T-cell (primary cell): ENCODE results near the gene FCN1. TPM values are rescaled to one million over a fixed set of nuclear protein-coding genes. Genes with fewer than 3 reads are reported as not detected.
"Not testable (repeated sequence)": the region's sequence is repeated elsewhere in the genome, so short reads cannot be mapped to it uniquely, and the experiment has no call there.

Experiments used
- ATAC-seq, 4 experiments: fragments of 200-7000 bp in 3 of 4; fragments of 150-1000 bp in 1 of 4; cut with Tn5 transposase; replicated peaks in 1 of 4; 1 replicate in 3 of 4; 2 replicates in 1 of 4; pipeline ENCODE4 v1.10.0; 2021; ENCODE audit warnings: moderate library complexity in 3 of 4, mild to moderate bottlenecking in 2 of 4, moderate number of reproducible peaks in 1 of 4
- CTCF ChIA-PET, 2 donors: fragments of 300-600 bp; sonication (Branson Sonifier 250); formaldehyde crosslinking; loops; one replicate each; lab custom pipeline; 2022; ENCODE audit warnings: antibody characterized with exemption in 2 of 2; lab: Charles Lee
- POLR2A ChIA-PET, 2 donors: fragments of 300-600 bp; sonication (Branson Sonifier 250); formaldehyde crosslinking; loops; one replicate each; lab custom pipeline; 2022; ENCODE audit warnings: antibody characterized with exemption in 2 of 2; lab: Charles Lee
- DNase-seq, 35 experiments: peaks; one replicate each; pipeline versions ENCODE4 v3.0.0 to v3.0.0-alpha.2; 2013 to 2023
- H3K27ac ChIP-seq: one replicate; pipeline ENCODE4 v1.5.1; 2013; ENCODE audit warnings: low read length
- H3K27me3 ChIP-seq, 2 experiments: replicated peaks in 1 of 2; 1 replicate in 1 of 2; 2 replicates in 1 of 2; pipeline versions ENCODE4 v1.6.1 to v1.7.0; 2013; ENCODE audit warnings: low read length in 1 of 2, mixed read lengths in 1 of 2; ENCODE audit not compliant: control insufficient read depth in 2 of 2, insufficient read depth in 2 of 2; ENCODE audit errors: extremely low read depth in 1 of 2
- H3K36me3 ChIP-seq, 2 donors: 1 replicate in 1 of 2; 2 replicates in 1 of 2; pipeline versions ENCODE4 v1.6.1 to v1.7.0; 2013; ENCODE audit warnings: low read length in 1 of 2; ENCODE audit not compliant: control insufficient read depth in 2 of 2, insufficient read depth in 1 of 2; ENCODE audit errors: extremely low read depth in 1 of 2
- H3K4me1 ChIP-seq, 2 experiments: 1 replicate in 1 of 2; 2 replicates in 1 of 2; pipeline versions ENCODE4 v1.6.1 to v1.7.0; 2013; ENCODE audit warnings: low read length in 2 of 2, mixed read lengths in 1 of 2; ENCODE audit not compliant: insufficient read depth in 2 of 2, control insufficient read depth in 1 of 2; ENCODE audit errors: extremely low read depth in 1 of 2
- H3K4me3 ChIP-seq, 2 donors: 1 replicate in 1 of 2; 2 replicates in 1 of 2; pipeline versions ENCODE4 v1.5.1 to v1.7.0; 2013; ENCODE audit warnings: mild to moderate bottlenecking in 2 of 2, low read length in 1 of 2, moderate library complexity in 1 of 2; ENCODE audit not compliant: control insufficient read depth in 1 of 2; ENCODE audit errors: extremely low read depth in 1 of 2
- H3K9me3 ChIP-seq: 2 replicates; pipeline ENCODE4 v1.7.0; 2013
- H3K27ac Mint-ChIP-seq, 2 donors: one replicate each; pipeline ENCODE4 v1.8.0; 2020 to 2021; ENCODE audit warnings: mild to moderate bottlenecking in 2 of 2, mixed read lengths in 2 of 2
- H3K27me3 Mint-ChIP-seq, 2 donors: one replicate each; pipeline ENCODE4 v1.8.0; 2021 to 2022; ENCODE audit warnings: mixed read lengths in 2 of 2
- H3K36me3 Mint-ChIP-seq: one replicate; pipeline ENCODE4 v1.8.0; 2021; ENCODE audit warnings: mixed read lengths
- H3K4me1 Mint-ChIP-seq, 3 donors: one replicate each; pipeline ENCODE4 v1.8.0; 2020 to 2022; ENCODE audit warnings: mixed read lengths in 3 of 3, mild to moderate bottlenecking in 1 of 3
- H3K4me3 Mint-ChIP-seq, 3 donors: one replicate each; pipeline ENCODE4 v1.8.0; 2020 to 2022; ENCODE audit warnings: mild to moderate bottlenecking in 3 of 3, mixed read lengths in 3 of 3, moderate library complexity in 3 of 3
- H3K9me3 Mint-ChIP-seq, 3 donors: one replicate each; pipeline ENCODE4 v1.8.0; 2020 to 2022; ENCODE audit warnings: mixed read lengths in 3 of 3
- WGBS: methylation state at CpG from one replicate; pipeline ENCODE4 v1.1.5; 2013; ENCODE audit warnings: missing lambda C conversion rate; ENCODE audit not compliant: insufficient coverage; 5-methylcytosine and 5-hydroxymethylcytosine counted together
- total RNA-seq, 35 experiments: library from RNA in 6 of 35; stranded (reverse) in 6 of 35; fragments of 120-200 nt in 1 of 35; gene quantifications; one replicate each; pipeline versions ENCODE4 v1.2.1 to v1.2.4 and lab custom pipeline; 2013 to 2026

Gene FCN1
- total RNA-seq, 5 donors from 2014 or later (not counting 1 experiment from before 2014, with no cell fraction given): 0.25 to 1.8 (median 0.55) TPM; not detected in 1

DNA sequence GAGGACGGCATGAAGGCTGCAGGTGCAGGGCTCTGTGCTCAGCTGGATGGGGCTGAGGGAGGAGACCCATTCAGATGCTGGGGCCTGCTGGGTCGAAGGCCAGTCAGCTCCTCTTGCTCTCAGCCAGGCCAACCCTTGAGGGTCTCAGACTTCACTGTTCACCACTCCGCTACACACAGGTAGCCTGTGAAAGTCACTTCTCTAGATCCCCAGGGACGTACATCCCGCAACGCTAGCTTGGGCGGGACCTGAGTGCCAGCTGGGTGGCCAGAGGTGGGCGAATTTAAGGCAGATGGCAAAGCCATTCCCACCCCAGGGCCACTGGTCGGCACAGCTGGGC, 42.2 kb upstream of the FCN1 start:
- no peaks in the 10 kb centered on the region for H3K36me3 Mint-ChIP-seq
- no peaks in the 10 kb centered on the region for H3K36me3 ChIP-seq
- CTCF ChIA-PET: no interaction called here
- H3K27me3 Mint-ChIP-seq: peaks cover 0 to 8% of the 10 kb centered on the region in 2 donors
- no peaks in the 10 kb centered on the region for H3K4me1 Mint-ChIP-seq
- peaks cover 0 to 30% of the 10 kb centered on the region in 2 experiments for H3K27me3 ChIP-seq
- no peak overlapping the region for H3K27ac ChIP-seq
- H3K27ac Mint-ChIP-seq: no peak overlapping the region
- 72% methylated on average over 8 of the region's 9 CpGs for WGBS
- DNase-seq: no peak
- no peak for ATAC-seq
- no peaks in the 10 kb centered on the region for H3K9me3 ChIP-seq
- H3K4me3 ChIP-seq: no peak overlapping the region
- H3K4me1 ChIP-seq: no peaks in the 10 kb centered on the region
- POLR2A ChIA-PET: no interaction called here
- H3K9me3 Mint-ChIP-seq: no peaks in the 10 kb centered on the region
- no peak overlapping the region for H3K4me3 Mint-ChIP-seq

DNA sequence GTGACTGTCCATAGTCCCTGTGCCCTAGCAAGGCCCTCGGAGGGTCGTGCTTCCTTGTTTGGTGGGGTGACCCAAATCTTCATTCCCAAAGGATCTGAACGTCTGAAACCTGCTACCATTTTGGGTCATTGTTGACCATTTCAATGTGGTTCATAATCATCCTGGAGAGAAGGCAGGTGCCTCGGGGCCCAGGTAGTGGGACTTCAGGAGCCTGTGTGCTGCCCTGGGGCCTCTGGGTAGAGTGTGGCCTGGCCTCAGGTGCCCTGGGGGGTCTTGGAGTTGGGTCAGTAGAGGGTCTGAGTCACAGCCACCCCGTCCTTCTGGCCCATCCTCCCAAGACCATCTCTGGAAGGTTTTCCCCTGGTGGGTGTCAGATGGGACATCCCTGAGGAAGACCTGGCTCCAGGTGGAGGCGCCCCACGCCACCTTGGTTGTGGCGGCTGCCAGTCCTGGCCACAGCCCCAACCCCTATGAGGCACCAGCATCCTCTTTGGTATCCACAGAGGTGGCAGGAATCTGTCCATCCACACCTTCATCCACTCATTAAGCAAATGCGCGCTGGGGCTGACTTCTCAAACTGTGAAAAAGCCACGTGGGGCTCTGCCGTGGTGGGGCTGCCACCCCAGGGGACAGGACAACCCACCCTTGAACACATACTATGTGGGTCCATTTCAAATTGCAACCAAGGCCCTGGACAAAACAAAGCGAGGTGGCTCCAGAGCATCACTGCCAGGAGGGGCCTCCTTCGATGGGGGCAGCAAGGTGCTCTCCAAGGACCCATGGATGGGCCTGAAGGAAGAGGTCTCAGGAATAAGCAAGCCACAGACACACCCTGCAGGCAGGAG, 41.6 kb upstream of the FCN1 start:
- H3K4me1 Mint-ChIP-seq: no peaks in the 10 kb centered on the region
- peaks cover 3 to 8% of the 10 kb centered on the region in 2 donors for H3K27me3 Mint-ChIP-seq
- no peak for DNase-seq
- no peak overlapping the region for H3K4me3 ChIP-seq
- no peak overlapping the region for H3K27ac ChIP-seq
- no peak for ATAC-seq
- H3K27ac Mint-ChIP-seq: no peak overlapping the region
- no peak overlapping the region for H3K4me3 Mint-ChIP-seq
- no peaks in the 10 kb centered on the region for H3K36me3 ChIP-seq
- H3K36me3 Mint-ChIP-seq: no peaks in the 10 kb centered on the region
- ChIA-PET CTCF (no interaction called here), POLR2A (interaction anchor here in 1 of 2 donors (0.5 kb wide), 1 partner anchor 61 kb away, joined by 3 read pairs; no protein-coding TSS in a partner anchor)
- H3K4me1 ChIP-seq: no peaks in the 10 kb centered on the region
- peaks cover 0 to 28% of the 10 kb centered on the region in 2 experiments for H3K27me3 ChIP-seq
- WGBS: 83% methylated on average over 9 of the region's 14 CpGs
- H3K9me3 Mint-ChIP-seq: no peaks in the 10 kb centered on the region
- no peaks in the 10 kb centered on the region for H3K9me3 ChIP-seq

DNA sequence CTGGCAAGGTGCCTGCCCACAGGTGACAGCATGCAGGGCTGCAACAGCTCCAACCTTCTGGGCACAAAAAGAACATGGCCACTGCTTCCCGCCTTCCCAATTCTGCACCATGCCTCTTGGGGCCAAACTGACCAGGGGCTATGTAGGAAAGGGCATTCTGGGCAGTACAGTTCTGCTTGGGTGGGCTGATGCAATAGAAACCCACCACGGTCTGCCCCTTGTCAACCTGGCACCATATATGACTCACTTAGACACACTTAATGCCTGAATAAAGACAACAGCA, 40.2 kb upstream of the FCN1 start:
- DNase-seq: no peak
- ATAC-seq: no peak
- Histone ChIP-seq H3K36me3 (no peaks in the 10 kb centered on the region), H3K4me1 (no peaks in the 10 kb centered on the region), H3K27me3 (peaks cover 0 to 25% of the 10 kb centered on the region in 2 experiments), H3K9me3 (no peaks in the 10 kb centered on the region), H3K4me3 (no peak overlapping the region), H3K27ac (no peak overlapping the region)
- 100% methylated on average over 1 of the region's 2 CpGs for WGBS
- POLR2A ChIA-PET: interaction anchor here in 1 of 2 donors (0.6 kb wide), 1 partner anchor 114 kb away, joined by 3 read pairs; no protein-coding TSS in a partner anchor
- Mint-ChIP-seq H3K27ac (no peak overlapping the region), H3K27me3 (peaks cover 3 to 5% of the 10 kb centered on the region in 2 donors), H3K36me3 (no peaks in the 10 kb centered on the region), H3K9me3 (no peaks in the 10 kb centered on the region), H3K4me3 (no peak overlapping the region), H3K4me1 (no peaks in the 10 kb centered on the region)
- CTCF ChIA-PET: no interaction called here

DNA sequence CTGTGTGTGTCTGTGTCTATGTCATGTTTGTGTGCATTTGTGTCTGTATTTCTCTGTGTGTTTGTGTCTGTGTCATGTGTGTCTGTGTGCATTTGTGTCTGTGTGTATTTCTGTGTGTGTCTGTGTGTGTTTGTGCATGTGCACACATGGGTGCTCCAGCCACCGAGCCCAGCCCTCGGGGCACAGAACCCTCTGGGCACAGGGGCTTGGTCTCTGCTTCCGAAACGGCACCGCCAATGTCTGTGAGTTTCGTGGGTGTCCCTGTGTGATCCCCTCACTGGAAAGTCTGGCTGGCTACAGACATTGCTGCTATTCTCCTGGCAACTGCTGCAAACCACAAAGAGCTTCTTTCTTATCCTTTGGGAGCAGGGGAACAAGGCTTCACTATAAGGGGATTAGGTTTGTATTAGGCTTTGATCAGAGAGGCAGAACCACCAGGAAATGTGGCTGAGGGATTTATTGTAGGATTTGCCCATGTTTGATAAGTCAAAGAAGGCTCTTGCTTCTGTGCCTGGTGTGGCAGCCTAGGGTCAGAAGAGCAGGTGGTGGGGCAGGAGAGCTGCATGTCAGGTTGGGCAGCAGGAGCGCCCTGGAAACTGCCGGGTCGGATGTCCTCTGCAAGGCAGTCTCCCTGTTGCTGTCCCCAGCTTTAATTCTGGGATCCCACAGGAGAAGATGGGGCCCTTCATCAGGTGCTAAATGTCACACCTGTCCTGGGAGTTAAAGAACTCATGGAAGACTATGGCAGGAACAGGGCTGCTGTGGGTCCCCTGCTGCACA, 39.6 kb upstream of the FCN1 start:
- peaks cover 0 to 25% of the 10 kb centered on the region in 2 experiments for H3K27me3 ChIP-seq
- Mint-ChIP-seq H3K36me3 (no peaks in the 10 kb centered on the region), H3K27me3 (peaks cover 2 to 3% of the 10 kb centered on the region in 2 donors), H3K4me3 (no peak overlapping the region), H3K9me3 (peaks cover 0 to under 1% (median 0%) of the 10 kb centered on the region in 3 donors), H3K4me1 (no peaks in the 10 kb centered on the region), H3K27ac (no peak overlapping the region)
- H3K27ac ChIP-seq: no peak overlapping the region
- H3K36me3 ChIP-seq: no peaks in the 10 kb centered on the region
- no peaks in the 10 kb centered on the region for H3K9me3 ChIP-seq
- no peaks in the 10 kb centered on the region for H3K4me1 ChIP-seq
- 89% methylated on average over 9 of the region's 9 CpGs for WGBS
- ATAC-seq (no peak), DNase-seq (no peak)
- CTCF ChIA-PET: no interaction called here
- POLR2A ChIA-PET: interaction anchor here in 1 of 2 donors (0.6 kb wide), 1 partner anchor 114 kb away, joined by 3 read pairs; no protein-coding TSS in a partner anchor
- H3K4me3 ChIP-seq: no peak overlapping the region

DNA sequence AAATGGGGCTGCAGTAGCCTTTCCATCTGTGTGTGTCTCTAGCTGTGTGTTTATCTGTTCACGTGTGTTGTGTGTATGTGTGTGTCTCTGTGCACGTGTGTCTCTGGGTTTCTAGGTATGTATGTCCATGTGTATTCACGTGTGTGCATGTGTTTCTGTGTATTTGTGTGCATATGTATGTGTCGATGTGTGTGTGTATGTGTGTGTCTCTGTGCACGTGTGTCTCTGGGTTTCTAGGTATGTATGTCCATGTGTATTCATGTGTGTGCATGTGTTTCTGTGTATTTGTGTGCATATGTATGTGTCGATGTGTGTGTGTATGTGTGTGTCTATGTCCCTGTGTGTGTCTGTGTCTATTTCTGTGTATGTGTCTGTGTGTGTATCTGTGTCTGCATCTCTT, 38.7 kb upstream of the FCN1 start:
- H3K9me3 Mint-ChIP-seq, H3K4me1 Mint-ChIP-seq, CTCF ChIA-PET: not testable (repeated sequence)

DNA sequence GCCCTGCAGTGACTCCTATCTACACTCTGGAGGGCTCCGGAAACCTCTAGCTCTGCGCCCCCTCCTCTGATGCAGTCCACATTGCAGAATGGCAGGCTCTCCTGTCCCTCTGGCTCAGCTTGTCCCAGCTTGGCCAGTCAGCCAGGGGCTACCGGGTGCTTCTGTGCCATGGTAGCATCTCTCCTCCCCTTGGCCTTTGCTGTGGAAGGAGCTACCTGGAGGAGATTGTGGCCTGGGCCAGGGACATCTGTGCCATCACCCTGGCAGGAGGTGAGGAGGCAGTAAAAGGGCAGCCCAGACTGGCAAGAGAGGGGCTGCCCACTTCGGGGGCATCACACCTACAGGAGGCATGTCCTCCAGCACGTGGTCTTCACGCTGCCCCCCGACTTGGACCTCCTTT, 38.1 kb upstream of the FCN1 start:
- Mint-ChIP-seq H3K4me3 (no peak overlapping the region), H3K27me3 (peaks cover 0 to 3% of the 10 kb centered on the region in 2 donors), H3K4me1 (no peaks in the 10 kb centered on the region), H3K9me3 (peaks cover 0 to 6% (median 0%) of the 10 kb centered on the region in 3 donors), H3K27ac (no peak overlapping the region), H3K36me3 (no peaks in the 10 kb centered on the region)
- no peaks in the 10 kb centered on the region for H3K36me3 ChIP-seq
- peaks cover 0 to 21% of the 10 kb centered on the region in 2 experiments for H3K27me3 ChIP-seq
- H3K27ac ChIP-seq: no peak overlapping the region
- H3K4me3 ChIP-seq: no peak overlapping the region
- POLR2A ChIA-PET: no interaction called here
- ATAC-seq (no peak), DNase-seq (no peak)
- 87% methylated on average over 7 of the region's 7 CpGs for WGBS
- no peaks in the 10 kb centered on the region for H3K4me1 ChIP-seq
- CTCF ChIA-PET: no interaction called here
- no peaks in the 10 kb centered on the region for H3K9me3 ChIP-seq

More for the DNA sequence above, 38.7 kb upstream of the FCN1 start:
- H3K27ac Mint-ChIP-seq, H3K4me3 Mint-ChIP-seq, H3K27ac ChIP-seq, H3K4me1 ChIP-seq, H3K9me3 ChIP-seq, H3K27me3 Mint-ChIP-seq, ATAC-seq, H3K36me3 ChIP-seq, DNase-seq, H3K4me3 ChIP-seq, POLR2A ChIA-PET, H3K36me3 Mint-ChIP-seq: not testable (repeated sequence)
- peaks cover 0 to 22% of the 10 kb centered on the region in 2 experiments for H3K27me3 ChIP-seq
- 96% methylated on average over 5 of the region's 6 CpGs for WGBS
